Parathyroid adenoma (tissue), 2 donors: ENCODE data around the gene LRRC63.
"Not testable (repeated sequence)": the region's sequence is repeated elsewhere in the genome, so short reads cannot be mapped to it uniquely, and the experiment has no call there.

Experiments used
- H2AFZ ChIP-seq: fragments of 300-600 bp; sonication (generic); one replicate; pipeline ENCODE4 v1.7.0; 2017; ENCODE audit warnings: antibody characterized with exemption, mild to moderate bottlenecking
- H3K27ac ChIP-seq: fragments of 300-600 bp; sonication (generic); one replicate; pipeline ENCODE4 v1.7.0; 2017
- H3K27me3 ChIP-seq: fragments of 300-600 bp; sonication (generic); one replicate; pipeline ENCODE4 v1.7.0; 2017; ENCODE audit warnings: low read length; ENCODE audit not compliant: control insufficient read depth, insufficient read depth
- H3K36me3 ChIP-seq: fragments of 300-600 bp; sonication (generic); one replicate; pipeline ENCODE4 v1.7.0; 2017; ENCODE audit warnings: low read length; ENCODE audit not compliant: control insufficient read depth, insufficient read depth
- H3K4me1 ChIP-seq: fragments of 300-600 bp; sonication (generic); one replicate; pipeline ENCODE4 v1.7.0; 2017; ENCODE audit warnings: control low read depth
- H3K4me2 ChIP-seq: fragments of 300-600 bp; sonication (generic); one replicate; pipeline ENCODE4 v1.7.0; 2017; ENCODE audit warnings: low read length
- H3K4me3 ChIP-seq: fragments of 300-600 bp; sonication (generic); one replicate; pipeline ENCODE4 v1.7.0; 2017; ENCODE audit warnings: low read depth, low read length
- H3K79me2 ChIP-seq: fragments of 300-600 bp; sonication (generic); one replicate; pipeline ENCODE4 v1.7.0; 2017; ENCODE audit warnings: control low read depth
- H3K9ac ChIP-seq: fragments of 300-600 bp; sonication (generic); one replicate; pipeline ENCODE4 v1.7.0; 2017; ENCODE audit warnings: mild to moderate bottlenecking
- H3K9me3 ChIP-seq: fragments of 300-600 bp; sonication (generic); one replicate; pipeline ENCODE4 v1.7.0; 2017; ENCODE audit warnings: low read length; ENCODE audit not compliant: control insufficient read depth
- CTCF ChIP-seq: fragments of 300-600 bp; sonication (generic); IDR thresholded peaks from one replicate; pipeline ENCODE4 v1.7.0; 2017; ENCODE audit warnings: antibody characterized with exemption, mild to moderate bottlenecking
- donor health status: primary hyperparathyroidism.

LRRC63 gene

GRCh38 chr13:46211483-46212351 lies at the start of gene LRRC63:
TSS of gene LRRC63 (plus strand) at chr13:46211928. CDS start at chr13:46213035, 1,107 bp downstream.
- Histone ChIP-seq H3K36me3 (no peaks in the 10 kb centered on the region), H3K79me2 (no peaks in the 10 kb centered on the region), H3K9ac (no peak within 1 kb of the TSS), H3K4me2 (peak within 1 kb of the TSS; percentile 85), H3K4me3 (peak within 1 kb of the TSS; percentile 66), H3K9me3 (no peaks in the 10 kb centered on the region), H3K27me3 (no peaks in the 10 kb centered on the region), H3K27ac (peak within 1 kb of the TSS; percentile 57), H3K4me1 (peaks cover 2% of the 10 kb centered on the region), H2AFZ (peak within 1 kb of the TSS; percentile 58)
- TF ChIP-seq CTCF = no peak

GRCh38 chr13:46162741-46163140 lies 49.0 kb upstream of the LRRC63 start:
- H3K27ac ChIP-seq, H3K4me2 ChIP-seq, H3K9me3 ChIP-seq, H3K9ac ChIP-seq, H3K4me1 ChIP-seq, H2AFZ ChIP-seq, H3K36me3 ChIP-seq, H3K4me3 ChIP-seq, H3K27me3 ChIP-seq, H3K79me2 ChIP-seq: not testable (repeated sequence)

DNA sequence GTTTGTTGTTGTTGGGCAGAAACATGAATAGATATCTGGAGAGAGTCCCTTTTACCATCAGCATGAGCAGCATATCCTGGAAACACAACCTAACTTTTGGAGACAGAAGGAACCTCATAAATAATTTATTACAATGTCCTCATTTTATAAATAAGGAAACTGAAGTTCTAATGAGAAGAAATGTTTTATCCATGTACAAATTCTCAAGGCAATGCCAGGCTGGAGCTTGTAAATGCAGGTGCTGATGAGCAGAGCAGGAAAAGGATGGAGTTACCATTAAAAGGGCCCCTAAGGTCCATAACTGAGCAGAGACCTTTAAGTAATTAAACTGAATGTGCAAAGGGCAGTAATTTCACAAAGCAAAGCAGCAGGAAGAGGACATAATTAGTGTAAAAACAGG lies 47.1 kb upstream of the LRRC63 start:
- no peak overlapping the region for H3K4me3 ChIP-seq

DNA sequence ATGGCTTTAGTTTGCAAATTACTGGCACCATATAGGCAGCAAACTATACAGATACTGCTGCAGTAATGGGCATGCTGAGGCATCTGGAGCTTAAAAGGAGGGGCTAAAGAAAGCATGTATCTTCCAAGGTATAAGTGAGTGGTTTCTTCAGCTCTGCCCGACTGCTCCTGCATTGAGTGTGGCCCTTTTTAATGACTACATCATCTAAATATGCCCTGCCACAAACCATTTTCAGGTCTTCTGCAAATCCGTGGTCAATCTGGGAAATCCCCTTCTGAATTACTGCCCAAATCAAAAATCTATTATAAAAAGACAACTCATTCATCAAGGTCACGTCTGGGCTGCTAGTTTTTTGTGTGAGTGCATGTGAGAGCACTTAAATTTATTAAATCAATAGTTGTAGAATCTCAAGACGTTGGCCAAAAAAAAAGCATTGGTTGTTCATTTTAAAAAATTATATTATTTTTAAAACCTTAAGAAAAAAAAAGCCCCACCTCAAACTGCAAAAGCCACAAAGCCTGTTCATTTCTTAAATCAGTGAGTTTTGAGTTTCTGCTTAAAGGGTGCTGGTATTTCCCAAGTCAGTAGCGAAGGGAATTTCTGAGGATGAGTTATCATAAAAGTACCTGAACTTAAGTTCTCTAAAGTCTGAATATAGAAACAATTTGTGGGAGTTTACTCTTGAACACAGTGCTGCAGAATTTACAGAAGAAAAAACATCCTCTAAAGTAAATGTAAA lies 46.1 kb upstream of the LRRC63 start:
- Histone ChIP-seq H3K27me3 (no peaks in the 10 kb centered on the region), H3K4me2 (no peak overlapping the region), H2AFZ (no peak overlapping the region), H3K9ac (no peak overlapping the region), H3K36me3 (no peaks in the 10 kb centered on the region), H3K4me1 (no peaks in the 10 kb centered on the region), H3K9me3 (no peaks in the 10 kb centered on the region), H3K79me2 (no peaks in the 10 kb centered on the region), H3K27ac (no peak overlapping the region), H3K4me3 (no peak overlapping the region)
- TF ChIP-seq CTCF = no peak

More for the DNA sequence above, 47.1 kb upstream of the LRRC63 start:
- Histone ChIP-seq H3K36me3 (no peaks in the 10 kb centered on the region), H3K9ac (no peak overlapping the region), H3K4me1 (no peaks in the 10 kb centered on the region), H3K79me2 (no peaks in the 10 kb centered on the region), H3K27ac (no peak overlapping the region), H2AFZ (no peak overlapping the region), H3K27me3 (no peaks in the 10 kb centered on the region), H3K9me3 (no peaks in the 10 kb centered on the region), H3K4me2 (no peak overlapping the region)
- no peak for TF ChIP-seq CTCF

GRCh38 chr13:46166224-46166584 lies 45.5 kb upstream of the LRRC63 start:
- no peak overlapping the region for H2AFZ ChIP-seq
- no peak overlapping the region for H3K4me3 ChIP-seq
- H3K9ac ChIP-seq = no peak overlapping the region
- H3K27ac ChIP-seq = no peak overlapping the region
- no peaks in the 10 kb centered on the region for H3K79me2 ChIP-seq
- no peaks in the 10 kb centered on the region for H3K36me3 ChIP-seq
- no peaks in the 10 kb centered on the region for H3K9me3 ChIP-seq
- TF ChIP-seq CTCF = no peak
- no peaks in the 10 kb centered on the region for H3K27me3 ChIP-seq
- H3K4me2 ChIP-seq = no peak overlapping the region
- peaks cover 3% of the 10 kb centered on the region for H3K4me1 ChIP-seq
